HG02981 (cell line): Measurements from ENCODE around the gene DRD3.

ENCODE experiments used
- ATAC-seq: cut with Tn5 transposase; IDR thresholded peaks from one replicate; pipeline ENCODE4 v1.9.1; 2021; ENCODE audit warnings: mild to moderate bottlenecking, moderate library complexity; ENCODE audit not compliant: unreplicated experiment

The DRD3 gene

DNA sequence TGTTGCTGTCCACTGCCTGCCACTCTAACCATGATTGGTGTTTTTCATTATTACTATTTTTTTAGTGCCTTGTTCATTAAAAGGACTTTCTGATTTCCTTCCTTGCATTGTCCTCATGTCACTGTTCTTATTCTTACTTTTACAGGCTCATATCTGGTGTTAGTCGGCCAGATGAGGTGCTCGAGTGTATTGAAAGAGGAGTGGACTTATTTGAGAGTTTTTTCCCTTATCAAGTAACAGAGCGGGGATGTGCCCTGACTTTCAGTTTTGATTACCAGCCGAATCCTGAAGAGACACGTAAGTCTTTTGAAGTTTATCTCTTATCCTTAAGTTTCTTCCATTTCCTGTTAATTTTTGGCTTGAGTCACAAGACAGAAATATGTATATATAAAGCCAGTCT, 99.1 kb downstream of the DRD3 start:
- ATAC-seq = no peak

DNA sequence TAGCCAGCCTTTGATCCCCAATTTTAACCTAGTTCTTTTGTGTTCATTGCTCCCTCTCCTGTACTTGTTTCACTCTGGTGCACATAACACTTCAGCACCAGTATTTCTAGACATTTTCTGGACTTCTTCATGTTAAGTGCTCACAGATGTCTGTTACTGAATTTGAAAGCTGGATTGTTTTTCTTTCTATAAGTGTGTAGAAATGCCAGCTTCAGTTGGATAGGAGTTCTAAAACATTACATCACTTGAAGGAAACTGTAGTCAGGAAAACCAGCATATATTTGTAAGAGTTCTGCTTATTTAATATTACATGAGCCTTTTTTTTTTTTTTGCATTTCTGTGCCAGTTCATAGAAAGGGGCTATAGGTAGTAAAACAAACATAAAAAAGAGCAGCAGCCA, 100.7 kb downstream of the DRD3 start:
- no peak for ATAC-seq
